ENCODE data around the gene CCDC192.

Gene CCDC192

DNA sequence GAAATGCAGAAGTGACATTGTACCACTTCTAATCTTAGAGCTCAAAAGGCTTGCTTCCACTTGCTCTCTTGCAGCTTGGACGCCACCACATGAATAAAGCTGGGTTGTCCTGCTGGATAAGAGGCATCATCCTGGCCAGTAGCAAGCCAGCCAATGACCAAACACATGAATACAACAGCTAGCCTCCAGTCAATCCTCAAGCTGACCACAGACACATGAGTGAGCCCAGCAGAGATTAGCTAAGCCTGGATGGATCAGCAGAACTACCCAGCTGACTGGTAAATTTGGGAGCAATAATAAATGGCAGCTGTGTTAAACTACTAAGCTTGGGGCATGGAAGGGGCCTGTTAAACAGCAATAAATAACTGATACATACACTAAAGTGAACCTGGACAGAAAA, 259.3 kb downstream of the CCDC192 start:
- DNase-seq: no peak

DNA sequence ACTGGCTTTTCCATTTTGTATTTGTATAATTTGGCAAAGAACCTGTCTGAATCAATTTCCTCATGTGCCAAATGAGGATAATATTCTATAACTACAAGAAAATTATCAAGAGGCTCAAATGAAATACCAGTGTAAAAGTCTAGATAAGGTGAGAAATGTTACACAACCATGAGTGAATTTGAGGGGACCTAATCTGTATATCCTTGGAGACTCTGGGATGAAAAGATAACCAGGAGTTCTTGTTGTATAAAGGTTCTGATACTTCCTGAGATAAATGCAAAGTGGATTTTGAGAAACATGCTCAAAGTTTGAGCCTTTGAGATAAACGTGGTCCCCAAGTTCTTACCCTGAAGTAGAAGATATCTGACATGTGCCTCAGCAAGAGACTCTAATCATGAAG, 260.0 kb downstream of the CCDC192 start:
- DNase-seq: no peak

- DNase-seq: no peak
Measured at GRCh38 chr5:127963931-127964330, 260.7 kb downstream of the CCDC192 start.

DNA sequence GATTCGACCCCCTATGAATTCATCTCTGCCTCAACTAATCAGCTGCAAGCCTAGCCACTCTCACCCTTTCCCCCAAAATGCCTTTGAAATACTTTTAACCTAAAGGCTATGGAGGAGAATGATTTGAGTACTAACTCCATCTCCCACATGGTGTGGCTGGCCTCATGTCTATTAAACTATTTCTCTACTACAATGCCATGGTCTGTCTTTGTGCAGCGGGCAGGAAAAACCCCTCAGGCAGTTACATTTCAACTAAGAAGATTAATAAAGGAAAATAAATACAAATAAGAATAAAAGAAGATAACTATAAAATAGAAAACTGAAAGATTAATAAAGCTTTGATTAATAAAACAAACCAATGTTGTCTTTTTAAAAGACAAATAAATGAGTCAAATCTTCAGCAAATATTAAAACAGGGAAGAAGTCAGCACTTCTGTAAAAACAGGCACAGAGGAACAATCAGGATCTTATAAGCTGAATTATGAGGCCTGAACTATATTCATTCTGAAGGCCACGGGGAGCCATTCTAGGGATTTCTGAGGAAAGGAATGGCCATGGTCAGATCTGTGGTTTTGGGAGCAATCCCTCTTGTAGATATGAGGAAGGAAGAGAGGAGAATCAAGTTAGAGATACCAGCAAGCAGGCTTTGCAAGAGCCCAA, 264.3 kb downstream of the CCDC192 start:
- no peak for DNase-seq

- no peak for DNase-seq
Measured at GRCh38 chr5:127967983-127968592, 264.9 kb downstream of the CCDC192 start.

- no peak for DNase-seq
Measured at GRCh38 chr5:127969002-127969401, 265.8 kb downstream of the CCDC192 start.

GRCh38 chr5:127969651-127970050, 266.5 kb downstream of the CCDC192 start:
- no peak for DNase-seq

DNA sequence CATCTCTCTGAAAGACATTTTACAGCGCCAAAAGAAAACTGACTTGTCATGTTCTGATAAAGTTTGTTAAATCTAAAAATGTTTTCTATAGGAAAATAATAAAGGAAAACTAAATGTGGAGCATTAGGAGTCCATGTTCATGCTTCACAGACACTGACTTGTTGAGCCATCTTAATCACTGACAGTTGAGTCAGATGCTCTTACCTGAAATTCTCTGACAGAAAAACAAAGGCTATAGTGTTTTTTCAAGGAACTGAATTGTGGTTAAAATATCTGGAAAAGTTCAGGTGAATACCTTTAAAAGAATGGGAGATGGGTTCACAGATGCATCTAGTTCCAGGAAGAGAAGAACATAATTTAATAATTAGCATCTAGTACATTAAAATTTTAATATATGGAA, 266.9 kb downstream of the CCDC192 start:
- no peak for DNase-seq

DNA sequence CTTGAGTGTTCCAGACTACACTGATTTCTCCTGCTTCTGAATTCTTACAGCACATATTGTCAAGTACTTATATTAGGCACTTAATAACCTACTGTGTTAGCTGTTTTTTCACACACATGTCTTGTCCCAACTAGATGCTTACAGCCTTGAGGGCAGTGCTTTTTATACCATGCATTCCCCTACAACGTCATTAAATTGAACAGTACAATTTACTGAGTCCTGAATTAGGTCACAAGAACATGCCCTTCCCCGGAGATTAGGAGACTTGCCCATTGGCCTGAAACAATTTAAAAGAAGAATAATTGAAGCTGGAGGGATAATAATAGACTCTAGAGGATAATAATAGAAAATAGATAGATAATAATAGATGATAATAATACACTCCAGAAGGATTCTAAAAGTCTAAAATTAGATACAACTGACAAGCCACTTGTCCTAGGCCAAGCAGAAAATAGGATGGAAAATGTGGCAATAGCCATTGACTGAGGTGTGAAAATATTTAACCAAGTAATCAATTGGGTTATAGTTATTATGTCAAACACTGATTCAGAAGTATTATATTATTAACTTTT, 267.7 kb downstream of the CCDC192 start:
- no peak for DNase-seq

GRCh38 chr5:127975961-127976360, 272.8 kb downstream of the CCDC192 start:
- no peak for DNase-seq

DNA sequence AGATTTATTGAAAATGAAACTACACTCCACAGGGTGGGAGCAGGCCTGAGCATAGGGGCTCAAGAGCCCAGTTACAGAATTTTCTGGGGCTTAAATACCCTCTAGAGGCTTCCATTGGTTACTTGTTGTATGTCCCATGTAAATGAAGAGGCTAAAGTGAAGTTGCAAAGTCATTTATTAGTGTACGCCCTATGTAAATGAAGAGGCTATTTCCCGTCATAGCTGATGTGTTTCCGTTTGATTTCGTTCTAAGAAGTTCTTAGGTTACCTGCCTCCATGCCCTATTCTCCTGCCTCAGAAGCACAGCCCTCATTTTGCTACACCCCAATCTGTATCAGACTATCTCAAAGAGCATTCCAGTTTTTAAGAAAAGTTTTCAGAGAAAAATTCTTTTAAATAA, 273.3 kb downstream of the CCDC192 start:
- no peak for DNase-seq

- DNase-seq: no peak
Measured at GRCh38 chr5:127976991-127977717, 274.0 kb downstream of the CCDC192 start.

- DNase-seq: no peak
Measured at GRCh38 chr5:127978738-127979300, 275.6 kb downstream of the CCDC192 start.

DNA sequence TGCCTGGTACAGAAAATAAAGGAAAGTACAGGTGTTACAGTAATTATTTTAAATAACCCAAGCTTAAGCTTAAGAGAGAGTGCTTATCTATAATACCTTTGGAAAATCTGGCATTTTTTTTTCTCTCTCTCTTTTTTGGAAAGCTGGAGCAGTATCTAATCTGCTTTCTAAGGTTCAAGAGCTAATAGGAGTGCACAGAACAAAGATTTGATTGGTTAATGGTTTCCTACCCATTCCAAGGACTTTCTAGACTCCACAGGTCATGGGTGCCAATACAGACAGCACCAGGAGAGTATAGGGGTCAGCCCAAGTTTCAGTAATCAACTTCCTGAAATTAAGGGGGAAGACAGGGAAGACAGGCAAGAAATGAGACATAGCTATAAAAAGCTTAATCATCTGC, 276.3 kb downstream of the CCDC192 start:
- DNase-seq: no peak

DNA sequence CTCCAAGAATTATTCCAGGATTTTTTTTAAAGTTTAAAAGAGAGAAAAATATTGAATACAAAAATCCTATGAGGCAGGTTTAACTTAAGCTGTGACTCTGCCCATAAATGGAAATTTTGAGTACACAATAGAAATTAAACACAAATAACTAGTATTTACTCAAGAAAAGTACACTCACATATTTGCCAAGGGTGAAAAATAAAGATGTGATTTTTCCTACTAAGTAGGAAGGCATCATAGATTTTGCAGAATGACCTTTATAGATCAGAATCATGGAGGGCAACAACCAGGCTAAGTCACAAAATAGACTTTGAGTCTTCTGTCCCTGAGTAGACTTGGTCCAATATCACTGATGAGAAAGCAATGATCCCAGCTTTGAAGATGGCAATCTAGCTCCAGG, 277.7 kb downstream of the CCDC192 start:
- DNase-seq: no peak

DNA sequence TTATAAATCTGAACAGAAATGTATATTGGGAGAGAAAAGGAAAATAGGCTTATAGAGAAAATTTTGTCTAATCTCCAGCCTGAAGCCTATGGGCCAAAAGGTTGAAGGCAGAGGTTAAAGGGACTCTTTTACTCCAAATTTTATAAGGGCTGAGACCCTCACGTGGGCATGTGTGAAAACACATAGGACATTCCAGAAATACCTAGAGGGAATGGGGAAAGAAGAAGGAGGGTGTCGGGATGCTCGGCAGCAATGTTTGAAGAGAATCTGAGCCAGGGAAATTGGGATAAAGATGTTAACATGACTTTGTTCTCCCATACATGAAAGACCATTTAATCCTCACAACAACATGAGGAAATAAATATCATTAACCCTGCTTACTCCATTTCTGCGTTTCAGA, 278.3 kb downstream of the CCDC192 start:
- no peak for DNase-seq

GRCh38 chr5:127985811-127986325, 282.7 kb downstream of the CCDC192 start:
- DNase-seq: no peak

DNA sequence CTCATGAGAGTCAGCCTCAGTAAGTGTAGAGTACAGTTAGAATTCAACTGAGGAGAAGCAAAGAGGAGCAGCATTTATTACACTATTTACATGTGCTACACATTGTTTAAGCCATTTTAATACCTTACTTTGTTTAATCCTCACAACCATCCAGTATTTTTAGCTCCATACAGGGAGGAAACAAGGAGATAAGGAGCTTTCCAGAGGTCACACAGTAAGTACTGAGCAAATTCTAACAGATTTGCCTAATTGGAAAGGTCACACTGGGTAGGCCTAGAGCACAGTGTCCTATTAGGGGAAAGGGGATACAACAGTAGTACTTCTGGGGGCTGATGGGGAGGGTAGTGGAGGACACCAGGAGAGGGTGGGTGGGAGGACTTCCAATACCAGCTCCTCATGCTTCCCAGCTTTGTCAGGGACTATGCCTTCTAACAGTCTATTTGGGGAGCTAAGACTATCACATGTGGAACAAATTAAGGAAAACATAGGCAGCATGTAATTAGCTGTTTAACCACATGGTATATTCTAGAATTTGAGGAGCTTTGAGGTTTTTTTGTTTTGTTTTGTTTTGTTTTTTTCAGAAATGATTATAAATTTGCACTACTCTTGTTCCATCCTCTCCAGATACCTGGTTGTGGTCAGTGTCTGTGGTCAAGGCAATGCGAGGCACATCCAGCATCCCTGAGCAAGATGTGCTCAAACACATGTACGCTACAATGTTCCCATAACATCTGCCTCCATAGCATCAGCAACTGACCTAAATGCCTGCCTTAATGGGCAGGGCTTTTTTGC, 284.4 kb downstream of the CCDC192 start:
- DNase-seq: peak; percentile 71

- peak; percentile 95 for DNase-seq
Measured at GRCh38 chr5:127988146-127988760, 285.1 kb downstream of the CCDC192 start.

Data from fibroblast of skin of right biceps (primary cell).